HL-60 (cell line): Measurements from ENCODE around the gene CADM2.

ENCODE experiments used
- DNase-seq, 2 experiments: peaks; one replicate each; pipeline ENCODE4 v3.0.0-alpha.2; 2010 to 2020; ENCODE audit warnings: low read depth in 1 of 2, low spot score in 1 of 2
- H3K27ac ChIP-seq: fragments of 250-450 bp; sonication (Bioruptor Pico); replicated peaks from 2 replicates; pipeline ENCODE4 v1.5.1; 2020; ENCODE audit warnings: mild to moderate bottlenecking, moderate library complexity
- H3K27me3 ChIP-seq: fragments of 250-450 bp; sonication (Bioruptor Pico); 2 replicates; pipeline ENCODE4 v1.5.1; 2021; ENCODE audit warnings: mild to moderate bottlenecking, moderate library complexity; ENCODE audit not compliant: insufficient read depth, poor library complexity, severe bottlenecking
- H3K4me3 ChIP-seq: replicated peaks from 2 replicates; pipeline ENCODE4 v1.5.1; 2011; ENCODE audit warnings: mild to moderate bottlenecking, control low read depth, low read length; ENCODE audit not compliant: insufficient read depth
- GABPA ChIP-seq: IDR thresholded peaks from 2 replicates; pipeline ENCODE4 v1.6.1; 2012; ENCODE audit warnings: low read depth
- POLR2AphosphoS5 ChIP-seq: IDR thresholded peaks from 2 replicates; pipeline ENCODE4 v1.6.1; 2012; ENCODE audit warnings: low read depth
- SPI1 ChIP-seq: IDR thresholded peaks from 2 replicates; pipeline ENCODE4 v1.6.1; 2012; ENCODE audit warnings: low read depth, mild to moderate bottlenecking, borderline replicate concordance
- TF ChIP-seq, protein P1 (sequence below): IDR thresholded peaks from one replicate; pipeline ENCODE4 v1.5.1; 2011; ENCODE audit warnings: low read length, control low read depth, inconsistent platforms; ENCODE audit not compliant: insufficient read depth
- TF ChIP-seq, protein P2 (sequence below): IDR thresholded peaks from 2 replicates; pipeline ENCODE4 v1.6.1; 2012; ENCODE audit warnings: low read depth; ENCODE audit not compliant: insufficient replicate concordance

Gene CADM2

DNA sequence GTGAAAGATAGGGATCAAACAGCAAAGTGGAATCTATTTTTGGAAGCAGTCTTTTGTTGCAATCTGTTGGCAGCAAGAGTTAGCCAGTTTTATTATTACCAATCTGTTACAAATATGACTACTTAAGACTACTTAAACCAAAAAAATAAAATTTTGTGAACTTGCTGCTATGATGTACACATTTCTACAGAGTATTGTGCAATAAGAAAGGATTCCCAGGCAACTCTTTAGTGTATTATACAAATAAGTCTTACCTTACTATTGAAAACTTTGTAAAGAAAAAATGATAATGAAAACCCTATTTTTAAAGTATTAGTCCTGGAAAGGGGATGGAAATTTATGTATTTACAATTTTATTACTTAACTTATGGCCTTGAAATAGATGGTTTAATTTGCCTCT lies 44.7 kb downstream of the CADM2 start:
- no peak for DNase-seq
- no peak overlapping the region for H3K4me3 ChIP-seq
- TF ChIP-seq, protein P1, sequence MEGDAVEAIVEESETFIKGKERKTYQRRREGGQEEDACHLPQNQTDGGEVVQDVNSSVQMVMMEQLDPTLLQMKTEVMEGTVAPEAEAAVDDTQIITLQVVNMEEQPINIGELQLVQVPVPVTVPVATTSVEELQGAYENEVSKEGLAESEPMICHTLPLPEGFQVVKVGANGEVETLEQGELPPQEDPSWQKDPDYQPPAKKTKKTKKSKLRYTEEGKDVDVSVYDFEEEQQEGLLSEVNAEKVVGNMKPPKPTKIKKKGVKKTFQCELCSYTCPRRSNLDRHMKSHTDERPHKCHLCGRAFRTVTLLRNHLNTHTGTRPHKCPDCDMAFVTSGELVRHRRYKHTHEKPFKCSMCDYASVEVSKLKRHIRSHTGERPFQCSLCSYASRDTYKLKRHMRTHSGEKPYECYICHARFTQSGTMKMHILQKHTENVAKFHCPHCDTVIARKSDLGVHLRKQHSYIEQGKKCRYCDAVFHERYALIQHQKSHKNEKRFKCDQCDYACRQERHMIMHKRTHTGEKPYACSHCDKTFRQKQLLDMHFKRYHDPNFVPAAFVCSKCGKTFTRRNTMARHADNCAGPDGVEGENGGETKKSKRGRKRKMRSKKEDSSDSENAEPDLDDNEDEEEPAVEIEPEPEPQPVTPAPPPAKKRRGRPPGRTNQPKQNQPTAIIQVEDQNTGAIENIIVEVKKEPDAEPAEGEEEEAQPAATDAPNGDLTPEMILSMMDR: no peak
- TF ChIP-seq, protein P2, sequence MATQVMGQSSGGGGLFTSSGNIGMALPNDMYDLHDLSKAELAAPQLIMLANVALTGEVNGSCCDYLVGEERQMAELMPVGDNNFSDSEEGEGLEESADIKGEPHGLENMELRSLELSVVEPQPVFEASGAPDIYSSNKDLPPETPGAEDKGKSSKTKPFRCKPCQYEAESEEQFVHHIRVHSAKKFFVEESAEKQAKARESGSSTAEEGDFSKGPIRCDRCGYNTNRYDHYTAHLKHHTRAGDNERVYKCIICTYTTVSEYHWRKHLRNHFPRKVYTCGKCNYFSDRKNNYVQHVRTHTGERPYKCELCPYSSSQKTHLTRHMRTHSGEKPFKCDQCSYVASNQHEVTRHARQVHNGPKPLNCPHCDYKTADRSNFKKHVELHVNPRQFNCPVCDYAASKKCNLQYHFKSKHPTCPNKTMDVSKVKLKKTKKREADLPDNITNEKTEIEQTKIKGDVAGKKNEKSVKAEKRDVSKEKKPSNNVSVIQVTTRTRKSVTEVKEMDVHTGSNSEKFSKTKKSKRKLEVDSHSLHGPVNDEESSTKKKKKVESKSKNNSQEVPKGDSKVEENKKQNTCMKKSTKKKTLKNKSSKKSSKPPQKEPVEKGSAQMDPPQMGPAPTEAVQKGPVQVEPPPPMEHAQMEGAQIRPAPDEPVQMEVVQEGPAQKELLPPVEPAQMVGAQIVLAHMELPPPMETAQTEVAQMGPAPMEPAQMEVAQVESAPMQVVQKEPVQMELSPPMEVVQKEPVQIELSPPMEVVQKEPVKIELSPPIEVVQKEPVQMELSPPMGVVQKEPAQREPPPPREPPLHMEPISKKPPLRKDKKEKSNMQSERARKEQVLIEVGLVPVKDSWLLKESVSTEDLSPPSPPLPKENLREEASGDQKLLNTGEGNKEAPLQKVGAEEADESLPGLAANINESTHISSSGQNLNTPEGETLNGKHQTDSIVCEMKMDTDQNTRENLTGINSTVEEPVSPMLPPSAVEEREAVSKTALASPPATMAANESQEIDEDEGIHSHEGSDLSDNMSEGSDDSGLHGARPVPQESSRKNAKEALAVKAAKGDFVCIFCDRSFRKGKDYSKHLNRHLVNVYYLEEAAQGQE: no peak
- TF ChIP-seq SPI1 (no peak), GABPA (no peak), POLR2AphosphoS5 (no peak)
- no peak overlapping the region for H3K27ac ChIP-seq
- no peaks in the 10 kb centered on the region for H3K27me3 ChIP-seq

DNA sequence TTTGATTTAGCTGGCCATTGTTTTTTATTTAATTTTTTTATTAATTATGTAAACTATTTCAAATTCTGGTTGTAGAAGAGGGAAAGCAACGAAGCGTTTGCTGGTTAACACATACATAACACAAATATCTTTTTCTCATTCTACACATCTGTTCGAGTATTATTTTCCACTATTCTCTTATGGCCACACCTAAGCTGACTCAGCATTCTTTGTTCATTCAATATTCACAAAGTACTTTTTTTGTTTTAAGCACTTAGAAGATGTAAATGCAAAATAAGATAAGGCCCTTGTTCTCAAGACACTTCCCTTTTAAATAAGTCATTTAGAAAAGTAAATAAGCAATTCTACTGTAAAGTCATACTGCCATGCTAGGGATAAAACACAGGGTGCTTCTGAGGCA lies 45.4 kb downstream of the CADM2 start:
- H3K27me3 ChIP-seq: no peaks in the 10 kb centered on the region
- no peak overlapping the region for H3K4me3 ChIP-seq
- no peak overlapping the region for H3K27ac ChIP-seq
- no peak for DNase-seq
- TF ChIP-seq, protein P2: no peak
- TF ChIP-seq GABPA: no peak
- TF ChIP-seq POLR2AphosphoS5: no peak
- TF ChIP-seq, protein P1: no peak
- no peak for TF ChIP-seq SPI1

DNA sequence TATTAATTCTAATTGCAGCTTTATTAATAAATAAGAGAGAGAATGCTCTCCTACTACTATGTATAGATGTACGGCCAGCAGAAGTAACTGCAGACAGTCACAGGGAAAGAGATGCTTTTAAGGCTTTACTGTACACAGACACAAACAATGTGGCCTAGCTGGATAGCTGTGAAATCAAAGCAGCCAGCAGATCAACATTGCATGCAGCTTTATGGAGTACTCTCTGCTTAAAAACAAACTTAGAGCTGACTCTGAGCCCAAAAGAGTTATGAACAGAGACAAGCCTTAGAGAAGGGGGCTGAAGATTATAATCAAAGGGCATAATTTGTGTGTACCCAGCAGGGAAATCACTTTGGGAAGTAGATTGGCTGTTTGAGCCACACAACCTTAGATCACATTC lies 47.2 kb downstream of the CADM2 start:
- no peaks in the 10 kb centered on the region for H3K27me3 ChIP-seq
- no peak for DNase-seq
- TF ChIP-seq, protein P2: no peak
- TF ChIP-seq GABPA: no peak
- no peak for TF ChIP-seq POLR2AphosphoS5
- no peak for TF ChIP-seq SPI1
- TF ChIP-seq, protein P1: no peak
- no peak overlapping the region for H3K27ac ChIP-seq
- no peak overlapping the region for H3K4me3 ChIP-seq
